NCI-H146 treated with DMSO at 0.1 percent for 48 hours (cell line): Measurements from ENCODE around the gene TMEM131.
A peak's percentile ranks its signal among the peaks of the same experiment; 100 is the strongest.

Source experiments
- DNase-seq: peaks from one replicate; lab custom pipeline; 2025; ENCODE audit not compliant: unreplicated experiment; lab: John Stamatoyannopoulos, UW

TMEM131 gene

GRCh38 chr2:97742381-97742847 is 253.3 kb downstream of the TMEM131 start:
- no peak for DNase-seq

GRCh38 chr2:97741686-97742085 is 254.1 kb downstream of the TMEM131 start:
- DNase-seq = no peak

GRCh38 chr2:97741251-97741650 is 254.5 kb downstream of the TMEM131 start:
- no peak for DNase-seq

GRCh38 chr2:97740590-97741182 is 255.1 kb downstream of the TMEM131 start:
- peak; percentile 76 for DNase-seq

- no peak for DNase-seq
Observed at GRCh38 chr2:97739893-97740245, 255.9 kb downstream of the TMEM131 start.

GRCh38 chr2:97739020-97739892 is 256.5 kb downstream of the TMEM131 start:
- no peak for DNase-seq

GRCh38 chr2:97738179-97739019 is 257.3 kb downstream of the TMEM131 start:
- no peak for DNase-seq

- DNase-seq = no peak
Observed at GRCh38 chr2:97737421-97738178, 258.1 kb downstream of the TMEM131 start.

- no peak for DNase-seq
Observed at GRCh38 chr2:97736608-97737330, 259.0 kb downstream of the TMEM131 start.

GRCh38 chr2:97736185-97736584 is 259.6 kb downstream of the TMEM131 start:
- DNase-seq = no peak

GRCh38 chr2:97735161-97735561 is 260.6 kb downstream of the TMEM131 start:
- no peak for DNase-seq

GRCh38 chr2:97734061-97735051 is 261.4 kb downstream of the TMEM131 start:
- no peak for DNase-seq

GRCh38 chr2:97733341-97734035 is 262.3 kb downstream of the TMEM131 start:
- DNase-seq = no peak

GRCh38 chr2:97732436-97733340 is 263.1 kb downstream of the TMEM131 start:
- no peak for DNase-seq

GRCh38 chr2:97731274-97732020 is 264.3 kb downstream of the TMEM131 start:
- DNase-seq = no peak

GRCh38 chr2:97730245-97730644 is 265.5 kb downstream of the TMEM131 start:
- DNase-seq = no peak
